Measurements from ENCODE around the gene HP. TPM values are rescaled to one million over a fixed set of nuclear protein-coding genes. Genes with fewer than 3 reads are reported as not detected.
"Not testable (repeated sequence)": the region's sequence is repeated elsewhere in the genome, so short reads cannot be mapped to it uniquely, and the experiment has no call there.

HP gene
- 1.2 TPM for polyA plus RNA-seq (ENCODE audit: insufficient read length)

- DNase-seq, result not testable (repeated sequence)
These were observed at the start of gene HP for GRCh38 chr16:72054254-72054847. Gene HP, plus strand, starts transcription at chr16:72054505. Its CDS starts 148 bp downstream, at chr16:72054653.

GRCh38 chr16:72008065-72008423 lies 46.3 kb upstream of the HP start:
- not testable (repeated sequence) for DNase-seq

GRCh38 chr16:72008424-72009216 lies 45.7 kb upstream of the HP start, which contains the start of gene DHODH:
Gene DHODH, plus strand, starts transcription at chr16:72008744. Its CDS starts 21 bp downstream, at chr16:72008765.
- DNase-seq, result peak; percentile 97

GRCh38 chr16:72009779-72010178 lies 44.5 kb upstream of the HP start:
- no peak for DNase-seq

GRCh38 chr16:72012607-72013006 lies 41.7 kb upstream of the HP start:
- no peak for DNase-seq

- no peak for DNase-seq
These were observed 40.9 kb upstream of the HP start for GRCh38 chr16:72013389-72013788.

- DNase-seq, result peak; percentile 15
These were observed 40.3 kb upstream of the HP start for GRCh38 chr16:72013888-72014581.

- no peak for DNase-seq
These were observed 39.6 kb upstream of the HP start for GRCh38 chr16:72014675-72015074.

GRCh38 chr16:72015124-72015523 lies 39.2 kb upstream of the HP start:
- DNase-seq, result no peak

- no peak for DNase-seq
These were observed 35.8 kb upstream of the HP start for GRCh38 chr16:72018470-72018869.

GRCh38 chr16:72021043-72021442 lies 33.3 kb upstream of the HP start:
- no peak for DNase-seq

GRCh38 chr16:72022127-72022526 lies 32.2 kb upstream of the HP start:
- no peak for DNase-seq

GRCh38 chr16:72023962-72024361 lies 30.3 kb upstream of the HP start:
- no peak for DNase-seq

GRCh38 chr16:72024862-72025382 lies 29.4 kb upstream of the HP start:
- DNase-seq, result no peak

- DNase-seq, result no peak
These were observed 28.7 kb upstream of the HP start for GRCh38 chr16:72025404-72026114.

GRCh38 chr16:72027669-72028378 lies 26.5 kb upstream of the HP start:
- DNase-seq, result no peak

GRCh38 chr16:72029567-72030271 lies 24.6 kb upstream of the HP start:
- DNase-seq, result no peak

GRCh38 chr16:72033437-72033836 lies 20.9 kb upstream of the HP start:
- DNase-seq, result no peak

- no peak for DNase-seq
These were observed 18.2 kb upstream of the HP start for GRCh38 chr16:72036098-72036497.

- no peak for DNase-seq
These were observed 12.1 kb upstream of the HP start for GRCh38 chr16:72042157-72042660.

- DNase-seq, result no peak
These were observed 11.2 kb upstream of the HP start for GRCh38 chr16:72043058-72043457.
